ENCODE results near the gene OR5V1.
"Not testable (repeated sequence)": the region's sequence is repeated elsewhere in the genome, so short reads cannot be mapped to it uniquely, and the experiment has no call there.

The OR5V1 gene

DNA sequence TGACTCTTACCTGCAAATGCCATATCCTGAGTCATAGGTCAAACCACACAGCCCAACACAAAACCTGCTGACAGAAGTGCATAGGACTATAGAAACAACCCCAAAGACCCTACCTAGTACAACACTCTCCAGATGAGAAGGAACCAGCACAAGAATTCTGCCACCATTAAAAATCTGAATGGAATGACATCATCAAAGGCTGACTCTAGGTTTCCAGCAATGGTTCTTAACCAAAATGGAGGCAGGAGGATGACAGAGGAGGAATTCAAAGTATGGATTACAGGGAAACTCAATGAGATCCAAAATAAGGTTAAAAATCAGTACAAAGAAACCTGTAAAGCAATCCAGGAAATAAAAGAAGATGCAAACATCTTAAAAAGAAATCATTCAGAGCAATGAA lies 36.0 kb downstream of the OR5V1 start:
- TF ChIP-seq, protein P1, sequence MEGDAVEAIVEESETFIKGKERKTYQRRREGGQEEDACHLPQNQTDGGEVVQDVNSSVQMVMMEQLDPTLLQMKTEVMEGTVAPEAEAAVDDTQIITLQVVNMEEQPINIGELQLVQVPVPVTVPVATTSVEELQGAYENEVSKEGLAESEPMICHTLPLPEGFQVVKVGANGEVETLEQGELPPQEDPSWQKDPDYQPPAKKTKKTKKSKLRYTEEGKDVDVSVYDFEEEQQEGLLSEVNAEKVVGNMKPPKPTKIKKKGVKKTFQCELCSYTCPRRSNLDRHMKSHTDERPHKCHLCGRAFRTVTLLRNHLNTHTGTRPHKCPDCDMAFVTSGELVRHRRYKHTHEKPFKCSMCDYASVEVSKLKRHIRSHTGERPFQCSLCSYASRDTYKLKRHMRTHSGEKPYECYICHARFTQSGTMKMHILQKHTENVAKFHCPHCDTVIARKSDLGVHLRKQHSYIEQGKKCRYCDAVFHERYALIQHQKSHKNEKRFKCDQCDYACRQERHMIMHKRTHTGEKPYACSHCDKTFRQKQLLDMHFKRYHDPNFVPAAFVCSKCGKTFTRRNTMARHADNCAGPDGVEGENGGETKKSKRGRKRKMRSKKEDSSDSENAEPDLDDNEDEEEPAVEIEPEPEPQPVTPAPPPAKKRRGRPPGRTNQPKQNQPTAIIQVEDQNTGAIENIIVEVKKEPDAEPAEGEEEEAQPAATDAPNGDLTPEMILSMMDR (IDR thresholded peaks at IDR 0.05; ENCODE audit: insufficient read depth, low read depth, low read length, missing control alignments), result no peak
- no peak for DNase-seq (ENCODE audit: low read depth)
- H3K4me3 ChIP-seq (ENCODE audit: low read length), result no peak overlapping the region

DNA sequence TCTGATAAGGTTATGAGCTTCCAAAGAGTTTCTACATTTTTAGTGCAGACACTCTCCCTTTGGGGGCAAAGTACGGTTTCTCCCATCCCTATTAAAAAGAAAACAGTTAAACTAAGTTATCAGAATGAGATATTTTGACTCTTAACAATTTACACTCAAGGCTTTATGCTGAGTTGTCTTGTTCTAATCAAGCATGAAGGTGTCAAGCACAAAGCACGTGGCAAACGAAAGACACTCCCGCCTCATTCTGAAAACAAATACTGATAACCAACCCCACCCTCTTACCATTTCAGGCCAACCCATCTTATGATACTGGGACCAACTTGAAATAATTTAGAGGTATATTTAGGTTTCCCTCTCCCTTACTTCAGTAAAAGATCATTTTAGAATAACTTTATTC lies 42.9 kb downstream of the OR5V1 start:
- no peak overlapping the region for H3K4me3 ChIP-seq (ENCODE audit: low read length)

DNA sequence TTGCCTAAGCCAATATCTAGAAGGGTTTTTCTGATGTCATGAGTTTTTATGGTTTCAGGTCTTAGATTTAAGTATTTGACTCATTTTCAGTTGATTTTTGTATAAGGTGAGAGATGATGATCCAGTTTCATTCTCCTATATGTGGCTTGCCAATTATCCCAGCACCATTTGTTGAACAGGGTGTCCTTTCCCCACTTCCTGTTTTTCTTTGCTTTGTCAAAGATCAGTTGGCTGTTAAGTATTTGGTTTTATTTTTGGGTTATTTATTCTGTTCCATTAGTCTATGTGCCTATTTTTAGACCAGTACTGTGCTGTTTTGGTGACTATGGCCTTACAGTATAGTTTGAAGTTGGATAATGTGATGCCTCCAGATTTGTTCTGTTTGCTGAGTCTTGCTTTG lies 45.3 kb downstream of the OR5V1 start:
- not testable (repeated sequence) for H3K4me3 ChIP-seq (ENCODE audit: low read length); DNase-seq (ENCODE audit: low read depth)

More for the DNA sequence above, 42.9 kb downstream of the OR5V1 start:
- DNase-seq (ENCODE audit: low read depth), result no peak
- TF ChIP-seq, protein P1 (IDR thresholded peaks at IDR 0.05; ENCODE audit: insufficient read depth, low read depth, low read length, missing control alignments), result no peak

DNA sequence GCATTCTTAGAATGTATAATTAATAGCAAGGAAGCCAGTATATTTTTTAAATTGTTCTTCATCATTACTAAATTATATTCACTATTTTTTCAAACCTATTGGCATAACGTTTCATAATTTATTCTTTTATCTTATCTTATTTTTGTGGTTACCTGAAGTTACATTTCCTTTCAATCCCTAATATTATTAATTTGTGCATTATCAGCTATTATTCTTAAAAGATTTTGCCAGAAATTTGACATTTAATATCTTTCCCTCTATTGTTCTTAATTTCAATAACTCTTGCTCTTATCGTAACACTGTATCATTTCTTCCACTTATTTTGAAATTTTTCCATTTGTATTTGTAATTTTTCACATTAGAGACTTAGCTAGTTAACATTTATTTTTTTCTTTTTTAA lies 48.7 kb downstream of the OR5V1 start:
- TF ChIP-seq, protein P1 (IDR thresholded peaks at IDR 0.05; ENCODE audit: insufficient read depth, low read depth, low read length, missing control alignments), result no peak

More for the DNA sequence above, 48.7 kb downstream of the OR5V1 start:
- H3K4me3 ChIP-seq (ENCODE audit: low read length), result no peak overlapping the region
- no peak for DNase-seq (ENCODE audit: low read depth)

Measured in epithelial cell of esophagus (primary cell).